GM19035 (cell line): Measurements from ENCODE around the gene CLDN14.
"Not testable (repeated sequence)": the region's sequence is repeated elsewhere in the genome, so short reads cannot be mapped to it uniquely, and the experiment has no call there.

Experiments used
- ATAC-seq: cut with Tn5 transposase; IDR thresholded peaks from one replicate; pipeline ENCODE4 v1.9.1; 2021; ENCODE audit not compliant: unreplicated experiment

The CLDN14 gene

GRCh38 chr21:36502365-36502764 is 22.4 kb upstream of the CLDN14 start:
- ATAC-seq: no peak

GRCh38 chr21:36501589-36501892 is 21.6 kb upstream of the CLDN14 start:
- no peak for ATAC-seq

GRCh38 chr21:36499578-36500471 is 19.9 kb upstream of the CLDN14 start:
- no peak for ATAC-seq

- no peak for ATAC-seq
These were observed 14.6 kb upstream of the CLDN14 start for GRCh38 chr21:36494557-36494956.

- no peak for ATAC-seq
These were observed 11.4 kb upstream of the CLDN14 start for GRCh38 chr21:36491209-36491910.

- ATAC-seq: no peak
These were observed 9.8 kb upstream of the CLDN14 start for GRCh38 chr21:36489776-36490165.

GRCh38 chr21:36489103-36489775 is 9.3 kb upstream of the CLDN14 start:
- no peak for ATAC-seq

GRCh38 chr21:36487641-36488307 is 7.9 kb upstream of the CLDN14 start:
- no peak for ATAC-seq

- no peak for ATAC-seq
These were observed 6.3 kb upstream of the CLDN14 start for GRCh38 chr21:36486246-36486645.

GRCh38 chr21:36485476-36485875 is 5.6 kb upstream of the CLDN14 start:
- ATAC-seq: no peak

- ATAC-seq: no peak
These were observed 3.2 kb upstream of the CLDN14 start for GRCh38 chr21:36483095-36483494.

- ATAC-seq: no peak
These were observed 2.8 kb upstream of the CLDN14 start for GRCh38 chr21:36482673-36483072.

- no peak for ATAC-seq
These were observed 2.3 kb upstream of the CLDN14 start for GRCh38 chr21:36482181-36482580.

- ATAC-seq: no peak
These were observed 1.7 kb upstream of the CLDN14 start for GRCh38 chr21:36481639-36482038.

GRCh38 chr21:36480618-36481017 is 696 bp upstream of the CLDN14 start:
- no peak for ATAC-seq

GRCh38 chr21:36478941-36479340 is 981 bp downstream of the CLDN14 start:
- no peak for ATAC-seq

GRCh38 chr21:36478207-36478701 is 1.7 kb downstream of the CLDN14 start:
- ATAC-seq: no peak

GRCh38 chr21:36477559-36477958 is 2.4 kb downstream of the CLDN14 start:
- no peak for ATAC-seq

GRCh38 chr21:36477001-36477400 is 2.9 kb downstream of the CLDN14 start:
- ATAC-seq: no peak

- not testable (repeated sequence) for ATAC-seq
These were observed 3.4 kb downstream of the CLDN14 start for GRCh38 chr21:36476541-36476940.

GRCh38 chr21:36474591-36474990 is 5.3 kb downstream of the CLDN14 start:
- no peak for ATAC-seq
